Muscle of leg (tissue), 11 donors: Measurements from ENCODE around the gene GABRR3. TPM values are rescaled to one million over a fixed set of nuclear protein-coding genes. Genes with fewer than 3 reads are reported as not detected.

ENCODE experiments used
- DNase-seq: peaks from one replicate; pipeline ENCODE4 v3.0.0; 2013
- H3K27ac ChIP-seq: one replicate; pipeline ENCODE4 v1.5.1; 2013; ENCODE audit warnings: mild to moderate bottlenecking, low read length, control low read depth
- H3K27me3 ChIP-seq: one replicate; pipeline ENCODE4 v1.6.1; 2013; ENCODE audit warnings: low read length; ENCODE audit not compliant: control insufficient read depth, insufficient read depth
- H3K36me3 ChIP-seq: one replicate; pipeline ENCODE4 v1.6.1; 2013; ENCODE audit warnings: low read length; ENCODE audit not compliant: control insufficient read depth, insufficient read depth
- H3K4me1 ChIP-seq: one replicate; pipeline ENCODE4 v1.6.1; 2013; ENCODE audit warnings: low read length; ENCODE audit not compliant: control insufficient read depth, insufficient read depth
- H3K4me3 ChIP-seq: one replicate; pipeline ENCODE4 v1.5.1; 2013; ENCODE audit warnings: low read length, control low read depth
- H3K9me3 ChIP-seq: replicated peaks from 2 replicates; pipeline ENCODE4 v1.6.1; 2013; ENCODE audit warnings: low read depth, low read length; ENCODE audit not compliant: control insufficient read depth
- WGBS: methylation state at CpG from one replicate; pipeline ENCODE4 v1.1.5; 2013; ENCODE audit warnings: missing lambda C conversion rate; ENCODE audit not compliant: insufficient coverage; 5-methylcytosine and 5-hydroxymethylcytosine counted together
- polyA plus RNA-seq, 8 donors: library from polyadenylated mRNA; unstranded; fragments of 120-200 nt; gene quantifications; one replicate each; pipeline versions ENCODE4 v1.2.1 to v1.2.3, GENCODE V29; 2013; ENCODE audit warnings: inconsistent platforms in 1 of 8, low replicate concordance in 1 of 8; ENCODE audit not compliant: insufficient read length in 8 of 8, insufficient read depth in 1 of 8
- total RNA-seq: library from RNA; stranded (reverse); fragments of 120-200 nt; gene quantifications from one replicate; pipeline ENCODE4 v1.2.4, GENCODE V29; 2013

The GABRR3 gene
- total and polyA plus RNA-seq, 9 donors = not detected

- Histone ChIP-seq H3K36me3 (no peaks in the 10 kb centered on the region), H3K27me3 (no peaks in the 10 kb centered on the region), H3K9me3 (no peaks in the 10 kb centered on the region), H3K27ac (no peak overlapping the region), H3K4me3 (no peak overlapping the region), H3K4me1 (no peaks in the 10 kb centered on the region)
- DNase-seq = no peak
- WGBS = no CpG with 5 or more reads among the region's 2 CpGs
Measured at GRCh38 chr3:97993526-97993925, 41.6 kb downstream of the GABRR3 start.

- Histone ChIP-seq H3K4me3 (no peak overlapping the region), H3K4me1 (no peaks in the 10 kb centered on the region), H3K27me3 (no peaks in the 10 kb centered on the region), H3K36me3 (no peaks in the 10 kb centered on the region), H3K9me3 (no peaks in the 10 kb centered on the region), H3K27ac (no peak overlapping the region)
- 100% methylated on average over 1 of the region's 2 CpGs for whole genome bisulfite sequencing
- no peak for DNase-seq
Measured at GRCh38 chr3:97992547-97993173, 42.5 kb downstream of the GABRR3 start.

- H3K36me3 ChIP-seq = no peaks in the 10 kb centered on the region
- no CpG with 5 or more reads among the region's 5 CpGs for WGBS
- H3K4me1 ChIP-seq = no peaks in the 10 kb centered on the region
- no peaks in the 10 kb centered on the region for H3K9me3 ChIP-seq
- no peaks in the 10 kb centered on the region for H3K27me3 ChIP-seq
- no peak for DNase-seq
- H3K27ac ChIP-seq = no peak overlapping the region
- no peak overlapping the region for H3K4me3 ChIP-seq
Measured at GRCh38 chr3:97991293-97991682, 43.8 kb downstream of the GABRR3 start.

GRCh38 chr3:97990624-97991292 is 44.4 kb downstream of the GABRR3 start:
- Histone ChIP-seq H3K4me3 (no peak overlapping the region), H3K27ac (no peak overlapping the region), H3K4me1 (no peaks in the 10 kb centered on the region), H3K9me3 (no peaks in the 10 kb centered on the region), H3K36me3 (no peaks in the 10 kb centered on the region), H3K27me3 (no peaks in the 10 kb centered on the region)
- WGBS = no CpG with 5 or more reads among the region's 2 CpGs
- no peak for DNase-seq

- WGBS = 100% methylated on average over 3 of the region's 3 CpGs
- no peak for DNase-seq
- Histone ChIP-seq H3K4me3 (no peak overlapping the region), H3K4me1 (no peaks in the 10 kb centered on the region), H3K27ac (no peak overlapping the region), H3K36me3 (no peaks in the 10 kb centered on the region), H3K27me3 (no peaks in the 10 kb centered on the region), H3K9me3 (no peaks in the 10 kb centered on the region)
Measured at GRCh38 chr3:97988784-97989568, 46.1 kb downstream of the GABRR3 start.

GRCh38 chr3:97987306-97987705 is 47.8 kb downstream of the GABRR3 start:
- H3K27ac ChIP-seq = no peak overlapping the region
- no peaks in the 10 kb centered on the region for H3K9me3 ChIP-seq
- no peaks in the 10 kb centered on the region for H3K4me1 ChIP-seq
- H3K27me3 ChIP-seq = no peaks in the 10 kb centered on the region
- no peak overlapping the region for H3K4me3 ChIP-seq
- no CpG with 5 or more reads among the region's 2 CpGs for WGBS
- DNase-seq = peak; percentile 60
- no peaks in the 10 kb centered on the region for H3K36me3 ChIP-seq

GRCh38 chr3:97983933-97984491 is 51.1 kb downstream of the GABRR3 start:
- Histone ChIP-seq H3K4me1 (peaks cover 7% of the 10 kb centered on the region), H3K36me3 (no peaks in the 10 kb centered on the region), H3K27ac (peak overlapping the region; percentile 88), H3K4me3 (no peak overlapping the region), H3K27me3 (no peaks in the 10 kb centered on the region), H3K9me3 (no peaks in the 10 kb centered on the region)
- peak; percentile 96 for DNase-seq
- no CpG with 5 or more reads among the region's 2 CpGs for WGBS

- Histone ChIP-seq H3K27ac (peak overlapping the region; percentile 88), H3K9me3 (no peaks in the 10 kb centered on the region), H3K36me3 (no peaks in the 10 kb centered on the region), H3K4me3 (no peak overlapping the region), H3K4me1 (peaks cover 7% of the 10 kb centered on the region), H3K27me3 (no peaks in the 10 kb centered on the region)
- peak; percentile 92 for DNase-seq
- 0% methylated on average over 1 of the region's 3 CpGs for WGBS
Measured at GRCh38 chr3:97981886-97982285, 53.2 kb downstream of the GABRR3 start.

GRCh38 chr3:97979610-97980009 is 55.5 kb downstream of the GABRR3 start:
- peak; percentile 42 for DNase-seq
- 60% methylated on average over 2 of the region's 3 CpGs for WGBS
- Histone ChIP-seq H3K9me3 (no peaks in the 10 kb centered on the region), H3K27me3 (no peaks in the 10 kb centered on the region), H3K36me3 (no peaks in the 10 kb centered on the region), H3K4me3 (no peak overlapping the region), H3K27ac (no peak overlapping the region), H3K4me1 (peaks cover 7% of the 10 kb centered on the region)

GRCh38 chr3:97975466-97975865 is 59.6 kb downstream of the GABRR3 start:
- Histone ChIP-seq H3K27me3 (no peaks in the 10 kb centered on the region), H3K4me3 (no peak overlapping the region), H3K9me3 (no peaks in the 10 kb centered on the region), H3K27ac (no peak overlapping the region), H3K4me1 (peaks cover 9% of the 10 kb centered on the region), H3K36me3 (no peaks in the 10 kb centered on the region)
- WGBS = no CpG with 5 or more reads among the region's 1 CpG
- no peak for DNase-seq
